Mammary epithelial cell (primary cell): ENCODE data around the gene HPCAL1.

Experiments used
- EZH2 ChIP-seq: IDR thresholded peaks from 2 replicates; pipeline ENCODE4 v1.6.1; 2012; ENCODE audit warnings: low read length, inconsistent platforms, borderline replicate concordance
- TF ChIP-seq, protein P1 (sequence below), 2 donors: IDR thresholded peaks in 1 of 2; conservative IDR thresholded peaks in 1 of 2; 2 replicates each; pipeline ENCODE4 v1.5.1; 2011 to 2012; ENCODE audit warnings: inconsistent platforms in 2 of 2, low read length in 2 of 2, mild to moderate bottlenecking in 2 of 2, control low read depth in 1 of 2, low read depth in 1 of 2; ENCODE audit not compliant: insufficient read depth in 1 of 2; ENCODE audit errors: extremely low read depth in 1 of 2

- TF ChIP-seq, protein P1, sequence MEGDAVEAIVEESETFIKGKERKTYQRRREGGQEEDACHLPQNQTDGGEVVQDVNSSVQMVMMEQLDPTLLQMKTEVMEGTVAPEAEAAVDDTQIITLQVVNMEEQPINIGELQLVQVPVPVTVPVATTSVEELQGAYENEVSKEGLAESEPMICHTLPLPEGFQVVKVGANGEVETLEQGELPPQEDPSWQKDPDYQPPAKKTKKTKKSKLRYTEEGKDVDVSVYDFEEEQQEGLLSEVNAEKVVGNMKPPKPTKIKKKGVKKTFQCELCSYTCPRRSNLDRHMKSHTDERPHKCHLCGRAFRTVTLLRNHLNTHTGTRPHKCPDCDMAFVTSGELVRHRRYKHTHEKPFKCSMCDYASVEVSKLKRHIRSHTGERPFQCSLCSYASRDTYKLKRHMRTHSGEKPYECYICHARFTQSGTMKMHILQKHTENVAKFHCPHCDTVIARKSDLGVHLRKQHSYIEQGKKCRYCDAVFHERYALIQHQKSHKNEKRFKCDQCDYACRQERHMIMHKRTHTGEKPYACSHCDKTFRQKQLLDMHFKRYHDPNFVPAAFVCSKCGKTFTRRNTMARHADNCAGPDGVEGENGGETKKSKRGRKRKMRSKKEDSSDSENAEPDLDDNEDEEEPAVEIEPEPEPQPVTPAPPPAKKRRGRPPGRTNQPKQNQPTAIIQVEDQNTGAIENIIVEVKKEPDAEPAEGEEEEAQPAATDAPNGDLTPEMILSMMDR (conservative IDR thresholded peaks at IDR 0.05 in 1 of 2, IDR thresholded peaks at IDR 0.05 in 1 of 2; ENCODE audit: extremely low read depth in 1 of 2, insufficient read depth in 1 of 2, low read depth in 1 of 2, low read length in 2 of 2), result no peak
- no peak for TF ChIP-seq EZH2
These were observed 103.9 kb downstream of the HPCAL1 start for GRCh38 chr2:10406491-10407188.
